Measurements from ENCODE around the gene CDHR3. TPM values are rescaled to one million over a fixed set of nuclear protein-coding genes. Genes with fewer than 3 reads are reported as not detected.
A peak's percentile ranks its signal among the peaks of the same experiment; 100 is the strongest.

Gene CDHR3
- 10 to 100 TPM; 11.3 to 12.1 TPM for total RNA-seq
- polyA plus RNA-seq = 1 to 10 TPM; 1.3 to 2.1 TPM

GRCh38 chr7:105963038-105963667 lies at the start of gene CDHR3:
CDHR3 (plus strand) TSS chr7:105963264; CDS start chr7:105963319, 55 bp downstream.
- H3K27me3 ChIP-seq (ENCODE audit: insufficient read depth, low read length) = no peaks in the 10 kb centered on the region
- DNase-seq = no peak
- Mint-ChIP-seq H3K4me1 (no peaks in the 10 kb centered on the region), H3K9me3 (no peaks in the 10 kb centered on the region), H3K36me3 (no peaks in the 10 kb centered on the region), H3K27ac (peak within 1 kb of the TSS in 1 of 7 donors; percentile 71), H3K4me3 (no peak within 1 kb of the TSS), H3K27me3 (no peaks in the 10 kb centered on the region)
- H3K4me3 ChIP-seq (ENCODE audit: low read length in 2 of 2) = no peak within 1 kb of the TSS
- no peaks in the 10 kb centered on the region for H3K4me1 ChIP-seq (ENCODE audit: insufficient read depth, low read length)
- intact Hi-C loops (cut with micrococcal nuclease) = no loop called here
- no peaks in the 10 kb centered on the region for H3K9me3 ChIP-seq (ENCODE audit: control insufficient read depth in 1 of 2, low read length in 2 of 2)
- POLR2A ChIA-PET (ENCODE audit: partially characterized antibody) = no interaction called here
- H3K27ac ChIP-seq (ENCODE audit: low read depth, low read length) = no peak within 1 kb of the TSS
- no peaks in the 10 kb centered on the region for H3K36me3 ChIP-seq (ENCODE audit: insufficient read depth, low read length)
- CTCF ChIA-PET (ENCODE audit: partially characterized antibody) = interaction anchor here (1.0 to 1.5 kb wide), 2 partner anchors 79 to 202 kb away, joined by 3 read pairs; no protein-coding TSS in a partner anchor

DNA sequence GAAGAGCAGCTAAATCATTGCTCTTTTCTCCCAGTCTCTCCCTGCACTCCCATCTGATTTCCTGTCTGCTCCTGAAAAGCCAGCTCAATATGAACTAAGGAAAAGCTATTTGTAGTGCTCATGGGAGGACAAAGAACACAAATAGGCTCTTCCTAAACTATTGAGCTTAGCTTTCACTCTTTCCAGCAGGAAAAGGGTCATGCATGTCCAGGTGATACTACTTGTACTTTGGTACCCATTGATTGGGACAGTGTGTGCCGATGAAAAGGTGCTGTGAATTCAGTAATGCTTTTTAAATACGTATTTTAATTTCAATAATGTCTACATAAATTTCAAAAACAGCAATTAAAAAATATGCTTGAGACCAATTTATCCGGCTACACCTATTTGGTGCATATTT lies 49.1 kb upstream of the CDHR3 start:
- no peaks in the 10 kb centered on the region for H3K27me3 ChIP-seq (ENCODE audit: insufficient read depth, low read length)
- ChIA-PET CTCF (ENCODE audit: partially characterized antibody) (no interaction called here), POLR2A (ENCODE audit: partially characterized antibody) (no interaction called here)
- H3K4me3 ChIP-seq (ENCODE audit: low read length in 2 of 2) = no peak overlapping the region
- intact Hi-C loops (cut with micrococcal nuclease) = no loop called here
- DNase-seq = no peak
- Mint-ChIP-seq H3K36me3 (peaks cover 21 to 38% of the 10 kb centered on the region in 2 donors), H3K27me3 (no peaks in the 10 kb centered on the region), H3K9me3 (peaks cover 0 to 8% (median 3%) of the 10 kb centered on the region in 8 donors), H3K4me3 (no peak overlapping the region), H3K27ac (no peak overlapping the region), H3K4me1 (peaks cover 0 to 5% (median 1%) of the 10 kb centered on the region in 4 donors)
- H3K4me1 ChIP-seq (ENCODE audit: insufficient read depth, low read length) = no peaks in the 10 kb centered on the region
- H3K36me3 ChIP-seq (ENCODE audit: insufficient read depth, low read length) = peaks cover 7% of the 10 kb centered on the region
- no peak overlapping the region for H3K27ac ChIP-seq (ENCODE audit: low read depth, low read length)
- no peaks in the 10 kb centered on the region for H3K9me3 ChIP-seq (ENCODE audit: control insufficient read depth in 1 of 2, low read length in 2 of 2)

- POLR2A ChIA-PET (ENCODE audit: partially characterized antibody) = no interaction called here
- Mint-ChIP-seq H3K4me3 (no peak overlapping the region), H3K27ac (no peak overlapping the region), H3K9me3 (peaks cover 0 to 3% (median 0%) of the 10 kb centered on the region in 8 donors), H3K27me3 (no peaks in the 10 kb centered on the region), H3K36me3 (peaks cover 11 to 36% of the 10 kb centered on the region in 2 donors), H3K4me1 (peaks cover 0 to 2% (median 0%) of the 10 kb centered on the region in 4 donors)
- no peak for DNase-seq
- Histone ChIP-seq H3K4me3 (ENCODE audit: low read length in 2 of 2) (no peak overlapping the region), H3K9me3 (ENCODE audit: control insufficient read depth in 1 of 2, low read length in 2 of 2) (no peaks in the 10 kb centered on the region), H3K27ac (ENCODE audit: low read depth, low read length) (no peak overlapping the region), H3K4me1 (ENCODE audit: insufficient read depth, low read length) (no peaks in the 10 kb centered on the region), H3K36me3 (ENCODE audit: insufficient read depth, low read length) (peaks cover 7% of the 10 kb centered on the region), H3K27me3 (ENCODE audit: insufficient read depth, low read length) (no peaks in the 10 kb centered on the region)
- CTCF ChIA-PET (ENCODE audit: partially characterized antibody) = no interaction called here
- intact Hi-C loops (cut with micrococcal nuclease) = no loop called here
These were observed 46.5 kb upstream of the CDHR3 start for GRCh38 chr7:105916603-105917002.

- Histone ChIP-seq H3K36me3 (ENCODE audit: insufficient read depth, low read length) (no peaks in the 10 kb centered on the region), H3K27ac (ENCODE audit: low read depth, low read length) (no peak overlapping the region), H3K4me1 (ENCODE audit: insufficient read depth, low read length) (no peaks in the 10 kb centered on the region), H3K4me3 (ENCODE audit: low read length in 2 of 2) (no peak overlapping the region), H3K27me3 (ENCODE audit: insufficient read depth, low read length) (no peaks in the 10 kb centered on the region), H3K9me3 (ENCODE audit: control insufficient read depth in 1 of 2, low read length in 2 of 2) (no peaks in the 10 kb centered on the region)
- peaks cover 6 to 28% of the 10 kb centered on the region in 2 donors for H3K36me3 Mint-ChIP-seq
- H3K4me3 Mint-ChIP-seq = no peak overlapping the region
- intact Hi-C loops (cut with micrococcal nuclease) = no loop called here
- no peaks in the 10 kb centered on the region for H3K27me3 Mint-ChIP-seq
- peaks cover 0 to 3% (median 0%) of the 10 kb centered on the region in 8 donors for H3K9me3 Mint-ChIP-seq
- no peak for DNase-seq
- H3K27ac Mint-ChIP-seq = no peak overlapping the region
- ChIA-PET POLR2A (ENCODE audit: partially characterized antibody) (no interaction called here), CTCF (ENCODE audit: partially characterized antibody) (no interaction called here)
- H3K4me1 Mint-ChIP-seq = peaks cover 0 to 4% (median under 1%) of the 10 kb centered on the region in 4 donors
These were observed 45.4 kb upstream of the CDHR3 start for GRCh38 chr7:105917659-105918058.

DNA sequence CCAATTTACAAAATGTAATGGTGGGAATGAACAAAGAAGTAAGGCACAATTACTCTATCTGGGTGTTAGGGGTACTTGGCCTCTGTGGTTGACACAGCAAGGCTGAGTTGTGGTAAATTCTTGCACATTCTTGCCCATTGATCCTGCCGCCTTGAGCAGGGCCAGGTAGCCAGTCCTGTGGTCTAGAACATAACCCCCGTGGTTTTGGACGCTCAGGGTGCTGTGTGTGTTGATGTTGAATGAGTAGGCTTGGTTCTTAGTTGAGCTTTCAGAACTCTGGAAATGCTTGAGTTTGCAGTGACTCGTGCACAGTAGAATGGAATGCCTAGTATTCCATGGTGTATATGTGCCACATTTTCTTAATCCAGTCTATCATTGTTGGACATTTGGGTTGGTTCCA lies 42.3 kb upstream of the CDHR3 start:
- peaks cover 6 to 37% of the 10 kb centered on the region in 2 donors for H3K36me3 Mint-ChIP-seq
- Histone ChIP-seq H3K9me3 (ENCODE audit: control insufficient read depth in 1 of 2, low read length in 2 of 2) (no peaks in the 10 kb centered on the region), H3K27me3 (ENCODE audit: insufficient read depth, low read length) (no peaks in the 10 kb centered on the region), H3K4me3 (ENCODE audit: low read length in 2 of 2) (no peak overlapping the region), H3K4me1 (ENCODE audit: insufficient read depth, low read length) (peaks cover 16% of the 10 kb centered on the region), H3K36me3 (ENCODE audit: insufficient read depth, low read length) (no peaks in the 10 kb centered on the region), H3K27ac (ENCODE audit: low read depth, low read length) (no peak overlapping the region)
- peaks cover 16 to 33% (median 24%) of the 10 kb centered on the region in 4 donors for H3K4me1 Mint-ChIP-seq
- intact Hi-C loops (cut with micrococcal nuclease) = no loop called here
- POLR2A ChIA-PET (ENCODE audit: partially characterized antibody) = no interaction called here
- CTCF ChIA-PET (ENCODE audit: partially characterized antibody) = no interaction called here
- peaks cover 0 to 13% (median 3%) of the 10 kb centered on the region in 8 donors for H3K9me3 Mint-ChIP-seq
- no peaks in the 10 kb centered on the region for H3K27me3 Mint-ChIP-seq
- no peak overlapping the region for H3K4me3 Mint-ChIP-seq
- no peak overlapping the region for H3K27ac Mint-ChIP-seq
- DNase-seq = no peak

DNA sequence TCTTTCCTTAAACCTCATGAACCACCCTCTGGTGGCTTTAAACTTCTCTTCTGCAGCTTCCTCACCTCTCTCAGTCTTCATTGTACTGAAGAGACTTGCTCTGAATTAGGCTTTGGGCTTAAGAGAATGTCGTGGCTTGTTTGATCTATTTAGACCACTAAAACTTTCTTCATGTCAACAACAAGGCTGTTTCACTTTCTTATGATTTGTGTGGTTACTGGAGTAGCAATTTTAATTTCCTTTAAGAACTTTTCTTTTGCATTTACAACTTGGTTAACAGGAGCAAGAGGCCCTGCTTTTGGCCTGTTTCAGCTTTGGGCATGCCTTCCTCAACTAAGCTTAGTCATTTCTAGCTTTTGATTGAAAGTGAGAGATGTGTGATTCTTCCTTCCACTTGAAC lies 38.1 kb upstream of the CDHR3 start:
- peaks cover 24% of the 10 kb centered on the region for H3K4me1 ChIP-seq (ENCODE audit: insufficient read depth, low read length)
- DNase-seq = peak in 3 of 5 donors; percentile 51 to 60 (median 52)
- H3K27ac Mint-ChIP-seq = peak overlapping the region; percentile 33 to 92 (median 74)
- peaks cover 2 to 11% of the 10 kb centered on the region in 2 donors for H3K36me3 Mint-ChIP-seq
- POLR2A ChIA-PET (ENCODE audit: partially characterized antibody) = interaction anchor here (0.9 to 1.4 kb wide), 2 partner anchors 46 to 97 kb away, joined by 3 to 5 read pairs; no protein-coding TSS in a partner anchor
- no peaks in the 10 kb centered on the region for H3K9me3 ChIP-seq (ENCODE audit: control insufficient read depth in 1 of 2, low read length in 2 of 2)
- no peaks in the 10 kb centered on the region for H3K27me3 ChIP-seq (ENCODE audit: insufficient read depth, low read length)
- H3K9me3 Mint-ChIP-seq = peaks cover 0 to 13% (median 2%) of the 10 kb centered on the region in 8 donors
- CTCF ChIA-PET (ENCODE audit: partially characterized antibody) = interaction anchor here (1.0 to 2.1 kb wide), 6 partner anchors 47 to 268 kb away, joined by 4 to 10 read pairs (median 4); partner anchors contain the start of gene ATXN7L1
- no peak overlapping the region for H3K4me3 ChIP-seq (ENCODE audit: low read length in 2 of 2)
- intact Hi-C loops (cut with micrococcal nuclease) = no loop called here
- H3K36me3 ChIP-seq (ENCODE audit: insufficient read depth, low read length) = no peaks in the 10 kb centered on the region
- H3K27ac ChIP-seq (ENCODE audit: low read depth, low read length) = no peak overlapping the region
- no peaks in the 10 kb centered on the region for H3K27me3 Mint-ChIP-seq
- H3K4me1 Mint-ChIP-seq = peaks cover 21 to 40% (median 32%) of the 10 kb centered on the region in 4 donors
- H3K4me3 Mint-ChIP-seq = peak overlapping the region in 5 of 8 donors; percentile 6 to 47 (median 9)

- Mint-ChIP-seq H3K36me3 (peaks cover 2 to 9% of the 10 kb centered on the region in 2 donors), H3K4me3 (peak overlapping the region in 1 of 8 donors; percentile 3), H3K9me3 (peaks cover 0 to 13% (median 2%) of the 10 kb centered on the region in 8 donors), H3K27me3 (no peaks in the 10 kb centered on the region), H3K27ac (peak overlapping the region in 2 of 7 donors; percentile 18 to 74), H3K4me1 (peaks cover 21 to 40% (median 32%) of the 10 kb centered on the region in 4 donors)
- no peak overlapping the region for H3K4me3 ChIP-seq (ENCODE audit: low read length in 2 of 2)
- H3K4me1 ChIP-seq (ENCODE audit: insufficient read depth, low read length) = peaks cover 24% of the 10 kb centered on the region
- no peak for DNase-seq
- H3K36me3 ChIP-seq (ENCODE audit: insufficient read depth, low read length) = no peaks in the 10 kb centered on the region
- CTCF ChIA-PET (ENCODE audit: partially characterized antibody) = no interaction called here
- no peaks in the 10 kb centered on the region for H3K9me3 ChIP-seq (ENCODE audit: control insufficient read depth in 1 of 2, low read length in 2 of 2)
- POLR2A ChIA-PET (ENCODE audit: partially characterized antibody) = no interaction called here
- H3K27ac ChIP-seq (ENCODE audit: low read depth, low read length) = no peak overlapping the region
- intact Hi-C loops (cut with micrococcal nuclease) = no loop called here
- H3K27me3 ChIP-seq (ENCODE audit: insufficient read depth, low read length) = no peaks in the 10 kb centered on the region
These were observed 36.9 kb upstream of the CDHR3 start for GRCh38 chr7:105926131-105926530.

Data from CD4-positive, alpha-beta memory T cell (primary cell).